Activated T-cell treated with anti-CD3 and anti-CD28 coated beads, Interleukin-2, amount 50 U/mL, for 4 hours (primary cell): ENCODE data around the gene RASGEF1C. TPM values are rescaled to one million over a fixed set of nuclear protein-coding genes. Genes with fewer than 3 reads are reported as not detected.
"Not testable (repeated sequence)": the region's sequence is repeated elsewhere in the genome, so short reads cannot be mapped to it uniquely, and the experiment has no call there.

ENCODE experiments used
- ATAC-seq, 2 donors: fragments of 200-7000 bp; cut with Tn5 transposase; one replicate each; pipeline ENCODE4 v1.10.0; 2021
- DNase-seq: peaks from one replicate; pipeline ENCODE4 v3.0.0-alpha.2; 2020
- H3K27me3 Mint-ChIP-seq: one replicate; pipeline ENCODE4 v1.8.0; 2021; ENCODE audit warnings: low read depth, mixed read lengths
- H3K36me3 Mint-ChIP-seq: one replicate; pipeline ENCODE4 v1.8.0; 2022; ENCODE audit warnings: mixed read lengths; ENCODE audit not compliant: insufficient read depth
- H3K4me1 Mint-ChIP-seq: one replicate; pipeline ENCODE4 v1.8.0; 2021; ENCODE audit warnings: low read depth, mixed read lengths
- H3K4me3 Mint-ChIP-seq: one replicate; pipeline ENCODE4 v1.8.0; 2021; ENCODE audit warnings: mild to moderate bottlenecking, moderate library complexity, mixed read lengths
- H3K9me3 Mint-ChIP-seq: one replicate; pipeline ENCODE4 v1.8.0; 2021; ENCODE audit warnings: mixed read lengths
- total RNA-seq, 3 donors: library from RNA; stranded (reverse); gene quantifications; one replicate each; pipeline ENCODE4 v1.2.1, GENCODE V29; 2021

Gene RASGEF1C
- total RNA-seq, 3 donors from 2014 or later: not detected

GRCh38 chr5:180124662-180125061 is 84.3 kb downstream of the RASGEF1C start:
- not testable (repeated sequence) for H3K9me3 Mint-ChIP-seq, ATAC-seq, H3K4me1 Mint-ChIP-seq, H3K4me3 Mint-ChIP-seq, H3K36me3 Mint-ChIP-seq, DNase-seq
- peaks cover 14% of the 10 kb centered on the region for H3K27me3 Mint-ChIP-seq

- H3K36me3 Mint-ChIP-seq: no peaks in the 10 kb centered on the region
- peaks cover 14% of the 10 kb centered on the region for H3K27me3 Mint-ChIP-seq
- no peak for DNase-seq
- H3K4me1 Mint-ChIP-seq: no peaks in the 10 kb centered on the region
- H3K9me3 Mint-ChIP-seq: no peaks in the 10 kb centered on the region
- no peak for ATAC-seq
- no peak overlapping the region for H3K4me3 Mint-ChIP-seq
These were observed 86.1 kb downstream of the RASGEF1C start for GRCh38 chr5:180122875-180123274.

GRCh38 chr5:180121826-180122413 is 87.1 kb downstream of the RASGEF1C start:
- H3K4me3 Mint-ChIP-seq: no peak overlapping the region
- DNase-seq: no peak
- no peaks in the 10 kb centered on the region for H3K9me3 Mint-ChIP-seq
- H3K4me1 Mint-ChIP-seq: no peaks in the 10 kb centered on the region
- peaks cover 14% of the 10 kb centered on the region for H3K27me3 Mint-ChIP-seq
- ATAC-seq: no peak
- no peaks in the 10 kb centered on the region for H3K36me3 Mint-ChIP-seq

GRCh38 chr5:180120237-180121101 is 88.5 kb downstream of the RASGEF1C start:
- no peak for ATAC-seq
- DNase-seq: no peak
- Mint-ChIP-seq H3K4me1 (no peaks in the 10 kb centered on the region), H3K36me3 (no peaks in the 10 kb centered on the region), H3K4me3 (no peak overlapping the region), H3K27me3 (peaks cover 6% of the 10 kb centered on the region), H3K9me3 (no peaks in the 10 kb centered on the region)

- Mint-ChIP-seq H3K4me3 (no peak overlapping the region), H3K27me3 (peaks cover 6% of the 10 kb centered on the region), H3K9me3 (no peaks in the 10 kb centered on the region), H3K36me3 (no peaks in the 10 kb centered on the region), H3K4me1 (no peaks in the 10 kb centered on the region)
- DNase-seq (no peak), ATAC-seq (no peak)
These were observed 89.1 kb downstream of the RASGEF1C start for GRCh38 chr5:180119903-180120236.

- no peaks in the 10 kb centered on the region for H3K36me3 Mint-ChIP-seq
- peaks cover 6% of the 10 kb centered on the region for H3K27me3 Mint-ChIP-seq
- DNase-seq (no peak), ATAC-seq (no peak)
- H3K4me3 Mint-ChIP-seq: no peak overlapping the region
- no peaks in the 10 kb centered on the region for H3K9me3 Mint-ChIP-seq
- H3K4me1 Mint-ChIP-seq: no peaks in the 10 kb centered on the region
These were observed 89.7 kb downstream of the RASGEF1C start for GRCh38 chr5:180119031-180119902.

- Mint-ChIP-seq H3K9me3 (no peaks in the 10 kb centered on the region), H3K4me1 (no peaks in the 10 kb centered on the region), H3K27me3 (peaks cover 6% of the 10 kb centered on the region), H3K36me3 (no peaks in the 10 kb centered on the region), H3K4me3 (no peak overlapping the region)
- no peak for DNase-seq
- no peak for ATAC-seq
These were observed 90.6 kb downstream of the RASGEF1C start for GRCh38 chr5:180118391-180118791.

- DNase-seq: no peak
- ATAC-seq: no peak
- H3K9me3 Mint-ChIP-seq: no peaks in the 10 kb centered on the region
- H3K36me3 Mint-ChIP-seq: no peaks in the 10 kb centered on the region
- no peaks in the 10 kb centered on the region for H3K4me1 Mint-ChIP-seq
- H3K4me3 Mint-ChIP-seq: no peak overlapping the region
- peaks cover 8% of the 10 kb centered on the region for H3K27me3 Mint-ChIP-seq
These were observed 91.8 kb downstream of the RASGEF1C start for GRCh38 chr5:180117000-180117725.

- no peaks in the 10 kb centered on the region for H3K36me3 Mint-ChIP-seq
- H3K27me3 Mint-ChIP-seq: peaks cover 5% of the 10 kb centered on the region
- H3K9me3 Mint-ChIP-seq: no peaks in the 10 kb centered on the region
- H3K4me1 Mint-ChIP-seq: no peaks in the 10 kb centered on the region
- ATAC-seq (no peak), DNase-seq (no peak)
- no peak overlapping the region for H3K4me3 Mint-ChIP-seq
These were observed 92.7 kb downstream of the RASGEF1C start for GRCh38 chr5:180116077-180116999.

- ATAC-seq: no peak
- peaks cover 6% of the 10 kb centered on the region for H3K27me3 Mint-ChIP-seq
- H3K9me3 Mint-ChIP-seq: no peaks in the 10 kb centered on the region
- DNase-seq: no peak
- H3K4me3 Mint-ChIP-seq: no peak overlapping the region
- H3K36me3 Mint-ChIP-seq: no peaks in the 10 kb centered on the region
- H3K4me1 Mint-ChIP-seq: no peaks in the 10 kb centered on the region
These were observed 93.5 kb downstream of the RASGEF1C start for GRCh38 chr5:180115326-180116076.

- ATAC-seq (no peak), DNase-seq (no peak)
- Mint-ChIP-seq H3K36me3 (no peaks in the 10 kb centered on the region), H3K4me3 (no peak overlapping the region), H3K27me3 (peaks cover 3% of the 10 kb centered on the region), H3K9me3 (no peaks in the 10 kb centered on the region), H3K4me1 (no peaks in the 10 kb centered on the region)
These were observed 94.6 kb downstream of the RASGEF1C start for GRCh38 chr5:180114304-180115003.

GRCh38 chr5:180113660-180114303 is 95.2 kb downstream of the RASGEF1C start:
- ATAC-seq (no peak), DNase-seq (no peak)
- Mint-ChIP-seq H3K36me3 (no peaks in the 10 kb centered on the region), H3K9me3 (no peaks in the 10 kb centered on the region), H3K4me3 (no peak overlapping the region), H3K4me1 (no peaks in the 10 kb centered on the region), H3K27me3 (peaks cover 3% of the 10 kb centered on the region)
